NCI-H2107 (cell line): ENCODE data around the gene PPP4R4.
"Not testable (repeated sequence)": the region's sequence is repeated elsewhere in the genome, so short reads cannot be mapped to it uniquely, and the experiment has no call there.

ENCODE experiments used
- DNase-seq: peaks from one replicate; lab custom pipeline; 2025; lab: John Stamatoyannopoulos, UW

Gene PPP4R4

DNA sequence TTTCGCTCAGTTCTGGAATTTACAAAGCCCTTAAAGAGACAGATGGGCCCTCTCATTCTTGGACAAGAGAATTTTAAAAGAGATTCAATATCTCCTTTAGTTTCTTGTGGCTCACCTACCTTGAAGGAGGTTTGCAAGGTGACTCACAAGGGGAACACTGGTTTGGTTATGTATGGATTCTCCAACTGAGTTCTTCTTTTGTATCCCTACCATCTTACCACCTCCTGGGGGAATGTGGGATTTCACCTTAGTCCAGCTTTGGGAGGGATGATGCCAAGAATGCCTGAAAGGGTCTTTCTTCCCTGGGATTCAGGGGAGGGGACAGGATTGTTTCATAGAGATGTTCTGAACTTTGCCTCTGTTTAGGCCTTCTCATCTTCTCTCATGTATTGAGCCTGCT is 3.7 kb downstream of the PPP4R4 start:
- DNase-seq, result no peak

DNA sequence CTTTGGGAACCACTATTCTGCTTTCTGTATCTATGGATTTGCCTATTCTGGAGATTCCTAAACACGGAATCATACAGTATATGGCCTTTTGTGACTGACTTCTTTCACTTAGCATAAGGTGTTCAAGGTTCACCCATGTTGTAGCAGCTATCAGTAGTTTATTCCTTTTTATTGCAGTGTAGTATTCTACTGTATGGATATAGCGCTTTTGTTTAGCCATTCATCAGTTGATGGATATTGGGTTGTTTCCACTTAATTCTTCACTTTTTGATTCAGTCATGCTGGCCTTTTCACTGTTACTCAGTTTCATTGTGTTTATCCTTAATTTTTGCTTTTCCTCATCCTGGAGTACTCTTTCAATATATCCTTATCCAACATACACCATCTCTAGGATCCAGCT is 5.1 kb downstream of the PPP4R4 start:
- no peak for DNase-seq

DNA sequence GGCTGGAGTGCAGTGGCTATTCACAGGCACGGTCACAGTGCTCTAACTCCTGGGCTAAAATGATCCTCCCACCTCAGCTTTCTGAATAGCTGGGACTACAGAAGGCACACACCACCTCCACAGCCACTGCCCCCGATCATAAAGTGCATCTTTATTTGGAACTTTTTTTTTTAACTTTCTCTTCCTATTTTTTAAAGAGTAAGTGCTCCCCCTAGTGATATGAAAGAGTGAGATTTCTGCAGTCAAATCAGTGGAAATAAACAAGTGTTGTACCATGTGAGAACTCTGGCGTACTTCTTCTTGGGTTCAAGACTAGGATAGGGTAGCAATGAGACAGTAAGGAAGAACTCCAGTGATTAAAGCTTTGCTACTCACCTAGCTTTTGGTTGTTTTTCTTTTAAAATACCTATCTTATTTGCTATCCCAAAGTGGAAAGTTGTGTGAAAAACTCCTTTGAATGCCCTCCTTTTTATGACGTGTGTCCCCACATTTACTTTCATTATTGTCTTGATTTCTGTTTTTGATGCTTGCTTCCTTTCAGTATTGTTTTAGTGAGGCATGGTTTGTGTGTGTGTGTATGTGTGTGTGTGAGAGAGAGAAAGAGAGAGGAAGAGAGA is 6.6 kb downstream of the PPP4R4 start:
- no peak for DNase-seq

DNA sequence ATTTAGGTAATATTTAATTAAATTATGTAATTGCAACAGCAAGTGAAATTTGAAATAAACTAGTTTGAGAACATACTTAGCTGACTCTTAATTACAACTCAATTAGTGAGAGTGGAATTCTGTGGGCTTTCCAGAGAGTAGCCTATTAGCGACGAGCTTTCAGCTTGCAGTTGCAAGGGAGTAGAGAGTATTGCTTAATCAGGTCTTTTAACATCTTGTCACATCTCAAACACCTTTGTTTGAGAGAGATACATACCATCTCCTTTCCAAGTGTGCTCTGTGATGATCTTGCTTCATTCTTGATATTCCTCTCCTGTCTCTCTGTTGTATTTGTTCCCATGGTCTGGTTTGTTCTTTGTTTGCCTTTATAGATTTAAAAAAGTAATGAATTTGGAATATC is 7.7 kb downstream of the PPP4R4 start:
- DNase-seq, result no peak

DNA sequence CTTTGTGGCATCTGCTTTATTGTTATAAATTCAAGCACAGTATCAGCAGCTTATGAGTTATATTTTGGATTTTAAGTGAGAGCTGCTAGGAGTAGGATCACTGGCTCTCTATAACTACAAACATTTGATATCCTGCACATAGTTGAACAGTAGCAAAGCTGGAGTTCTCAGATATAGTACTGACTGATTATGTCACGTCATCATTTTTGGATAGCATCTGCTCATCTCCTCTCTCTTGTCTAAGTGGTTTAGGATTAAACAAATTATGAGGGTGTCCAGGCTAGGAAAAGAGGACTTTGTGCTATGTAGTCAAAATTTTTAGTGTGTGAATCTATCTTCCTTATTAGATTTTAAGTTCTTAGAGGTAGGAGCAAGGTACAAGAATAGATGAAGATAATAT is 18.4 kb downstream of the PPP4R4 start:
- DNase-seq, result no peak

DNA sequence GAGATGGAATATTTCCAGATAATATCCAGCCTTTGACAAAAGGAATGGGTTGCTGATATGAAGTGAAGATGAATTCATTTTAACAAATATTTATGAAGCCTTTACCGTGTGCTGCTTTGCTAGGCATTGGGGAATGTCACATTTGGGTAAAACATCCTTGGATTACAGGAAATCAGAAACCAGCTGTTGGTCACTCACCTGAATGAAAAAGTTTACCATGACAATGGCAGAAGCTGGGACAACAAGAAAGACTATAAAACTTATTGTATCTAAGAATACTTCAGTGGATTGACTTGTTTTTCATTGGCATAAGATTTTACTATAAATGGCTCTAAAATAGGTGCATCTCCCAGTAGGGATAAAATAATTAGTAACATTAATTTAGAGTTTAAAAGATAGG is 19.7 kb downstream of the PPP4R4 start:
- no peak for DNase-seq

DNA sequence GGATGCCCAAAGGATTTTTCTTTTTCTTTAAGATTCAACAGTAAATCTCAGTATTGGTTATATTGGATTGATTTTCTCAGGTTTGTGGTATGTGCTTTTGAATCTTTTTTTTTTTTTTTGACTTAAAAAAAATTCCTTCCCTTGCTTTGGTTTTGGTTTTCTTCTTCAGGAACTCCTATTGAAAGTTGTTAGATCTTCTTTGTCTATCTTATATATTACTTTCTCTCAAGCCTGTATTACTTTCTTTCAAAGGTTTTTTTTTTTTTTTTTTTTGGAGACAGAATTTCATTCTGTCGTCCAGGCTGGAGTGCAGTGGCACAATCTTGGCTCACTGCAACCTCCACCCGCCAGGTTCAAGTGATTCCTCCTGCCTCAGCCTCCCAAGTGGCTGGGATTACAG is 21.9 kb downstream of the PPP4R4 start:
- DNase-seq, result no peak

DNA sequence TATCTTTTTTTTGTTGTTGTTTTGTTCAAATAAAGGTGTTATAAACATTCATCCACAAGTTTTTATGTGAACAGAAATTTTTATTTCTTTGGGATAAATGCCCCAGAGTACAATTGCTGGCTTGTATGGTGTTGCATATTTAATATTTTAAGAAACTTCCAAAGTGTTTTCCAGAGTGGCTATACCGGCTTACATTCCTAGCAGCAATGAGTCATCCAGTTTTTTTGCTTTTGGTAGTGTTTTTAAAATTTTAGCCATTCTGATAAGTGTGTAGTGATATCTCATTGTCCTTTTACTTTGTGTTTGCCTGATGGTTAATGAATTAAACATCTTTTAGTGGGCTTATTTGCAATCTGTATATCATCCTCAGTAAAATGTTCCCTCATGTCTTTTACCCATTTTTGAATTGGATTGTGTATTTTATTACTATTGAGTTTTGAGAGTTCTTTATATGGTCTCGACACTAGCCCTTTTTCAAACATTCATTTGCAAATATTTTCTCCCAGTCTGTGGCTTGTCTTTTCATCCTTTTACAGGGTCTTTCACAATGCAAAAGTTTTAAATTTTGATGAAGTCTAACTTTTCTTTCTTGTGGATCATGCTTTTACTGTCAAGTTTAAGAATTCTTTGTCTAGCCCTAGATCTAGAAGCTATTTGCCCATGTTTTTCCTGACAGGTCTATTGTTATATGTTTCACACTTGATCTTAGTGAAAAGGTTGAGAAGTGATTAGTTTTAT is 29.5 kb downstream of the PPP4R4 start:
- DNase-seq, result no peak

DNA sequence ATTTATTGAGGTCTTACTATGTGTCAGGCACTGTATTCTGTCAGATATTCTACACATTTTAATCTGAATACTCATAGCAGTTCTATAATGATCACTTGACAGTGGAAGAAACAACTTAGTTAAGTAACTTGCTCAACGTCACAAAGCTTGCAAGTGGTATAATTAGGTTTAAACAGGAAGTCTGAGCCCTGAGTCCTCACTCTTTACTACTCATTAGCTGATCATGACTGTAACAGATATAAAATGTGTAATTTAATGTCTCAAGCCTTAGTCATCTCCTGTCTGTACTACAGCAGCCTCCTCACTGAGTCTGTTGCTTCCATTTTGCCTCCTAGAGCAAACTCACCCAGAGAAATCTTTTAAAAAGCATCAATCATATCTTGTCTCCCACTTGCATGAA is 38.9 kb downstream of the PPP4R4 start:
- DNase-seq, result no peak

DNA sequence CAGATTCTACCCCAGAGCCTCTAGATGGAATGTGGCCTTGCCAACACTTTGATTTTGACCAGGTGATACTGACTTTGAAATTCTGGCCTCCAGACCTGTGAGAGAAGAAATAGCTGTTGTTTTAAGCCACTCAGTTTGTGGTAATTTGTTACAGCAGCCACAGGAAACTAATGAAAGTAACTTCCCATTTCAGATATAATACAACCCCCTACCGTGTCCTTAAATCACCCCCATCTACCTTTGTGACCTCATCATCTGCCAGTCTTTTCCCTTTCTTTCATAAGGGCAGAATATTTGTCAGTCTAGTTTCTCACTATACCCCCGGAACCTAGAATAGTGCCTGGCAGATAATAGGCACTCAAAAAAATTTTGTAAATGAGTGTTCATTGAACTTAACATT is 39.6 kb downstream of the PPP4R4 start:
- DNase-seq, result no peak

DNA sequence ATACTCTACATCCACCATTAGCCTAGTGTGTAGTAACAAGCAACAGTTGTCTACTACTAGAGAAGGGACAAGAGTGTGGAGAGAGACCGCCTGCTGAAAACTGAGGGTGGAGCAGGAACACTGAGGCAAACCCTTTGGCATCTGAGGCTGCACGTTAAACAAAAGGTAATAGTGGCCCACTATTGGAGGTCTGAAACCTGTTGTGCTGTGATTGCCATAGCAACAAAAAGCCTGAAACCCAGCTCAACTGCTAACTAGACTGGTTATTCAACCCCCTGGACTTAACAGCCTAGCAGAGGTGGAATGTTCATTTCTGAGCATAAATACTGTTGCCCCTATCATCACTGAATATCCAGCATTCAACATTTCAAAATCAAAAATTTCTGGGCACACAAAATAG is 43.0 kb downstream of the PPP4R4 start:
- no peak for DNase-seq

- not testable (repeated sequence) for DNase-seq
Measured at GRCh38 chr14:94218198-94218886, 44.2 kb downstream of the PPP4R4 start.

GRCh38 chr14:94224040-94224439 is 49.9 kb downstream of the PPP4R4 start:
- DNase-seq, result no peak

- no peak for DNase-seq
Measured at GRCh38 chr14:94225460-94226378, 51.6 kb downstream of the PPP4R4 start.

- no peak for DNase-seq
Measured at GRCh38 chr14:94227029-94227428, 52.9 kb downstream of the PPP4R4 start.

- DNase-seq, result no peak
Measured at GRCh38 chr14:94237046-94237445, 62.9 kb downstream of the PPP4R4 start.

DNA sequence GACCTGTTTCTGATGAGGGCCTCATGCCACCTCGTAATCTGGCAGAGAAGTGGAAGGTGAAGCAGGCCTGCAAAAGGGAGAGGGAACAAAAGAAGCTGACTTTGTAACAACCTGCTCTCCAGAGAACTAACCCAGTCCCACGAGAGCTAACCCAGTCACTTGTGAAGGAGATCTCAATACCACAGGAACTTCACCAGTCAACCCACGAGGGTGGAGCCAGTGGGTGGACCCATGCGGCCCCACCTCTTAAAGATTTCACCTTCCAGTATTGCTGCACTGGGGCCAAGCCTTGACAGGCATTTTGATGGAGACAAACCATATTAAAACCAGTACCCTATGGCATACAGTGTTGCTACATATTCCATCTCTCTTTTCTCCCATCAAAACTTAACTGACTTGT is 63.9 kb downstream of the PPP4R4 start:
- DNase-seq, result no peak

GRCh38 chr14:94239406-94239805 is 65.3 kb downstream of the PPP4R4 start:
- DNase-seq, result no peak

GRCh38 chr14:94244182-94244581 is 70.1 kb downstream of the PPP4R4 start:
- no peak for DNase-seq

DNA sequence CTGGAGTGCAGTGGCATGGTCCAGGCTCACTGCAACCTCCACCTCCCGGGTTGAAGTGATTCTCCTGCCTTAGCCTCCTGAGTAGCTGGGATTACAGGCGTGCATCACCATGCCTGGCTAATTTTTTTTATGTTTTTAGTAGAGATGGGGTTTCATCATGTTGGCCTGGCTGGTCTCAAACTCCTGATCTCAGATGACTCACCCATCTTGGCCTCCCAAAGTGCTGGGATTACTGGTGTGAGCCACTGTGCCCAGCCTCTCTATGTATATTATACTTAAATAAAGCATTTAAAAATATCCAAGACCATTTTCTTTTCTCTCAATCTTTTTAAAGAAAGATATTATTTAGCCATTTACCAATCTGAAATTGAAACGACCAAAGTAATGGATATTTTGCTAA is 90.1 kb downstream of the PPP4R4 start:
- DNase-seq, result not testable (repeated sequence)

DNA sequence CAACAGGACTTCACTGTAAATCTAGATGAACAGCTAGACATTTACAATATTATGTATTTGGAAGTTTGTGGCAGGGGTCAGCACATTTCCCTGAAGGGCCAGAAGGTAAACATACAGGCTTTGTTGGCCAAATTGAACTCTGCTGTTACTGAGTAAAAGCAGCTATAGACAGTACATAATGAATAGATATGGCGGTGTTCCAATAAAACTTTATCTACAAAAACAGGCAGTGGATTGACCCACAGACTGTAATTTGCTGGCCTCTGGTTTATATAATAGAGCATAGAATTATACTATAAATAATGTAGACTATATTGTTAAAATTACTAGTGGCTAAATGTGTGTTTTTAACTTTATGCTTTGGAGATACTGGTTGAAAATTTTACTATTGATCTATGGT is 93.2 kb downstream of the PPP4R4 start:
- DNase-seq, result no peak

DNA sequence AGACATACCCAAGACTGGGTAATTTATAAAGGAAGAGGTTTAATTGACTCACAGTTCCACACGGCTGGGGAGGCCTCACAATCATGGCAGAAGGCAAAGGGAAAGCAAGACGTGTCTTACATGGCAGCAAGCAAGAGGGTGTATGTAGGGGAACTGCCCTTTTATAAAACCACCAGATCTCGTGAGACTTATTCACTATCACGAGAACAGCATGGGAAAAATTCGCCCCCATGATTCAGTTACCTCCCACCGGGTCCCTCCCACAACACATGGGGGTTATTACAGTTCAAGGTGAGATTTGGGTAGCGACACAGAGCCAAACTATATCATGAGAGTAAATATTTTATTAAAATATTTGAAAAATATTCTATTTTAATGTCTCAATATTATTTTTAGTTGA is 94.5 kb downstream of the PPP4R4 start:
- not testable (repeated sequence) for DNase-seq
